Prostate gland (tissue), 2 donors: ENCODE data around the gene YBX2. TPM values are rescaled to one million over a fixed set of nuclear protein-coding genes. Genes with fewer than 3 reads are reported as not detected.

Source experiments
- DNase-seq: peaks from one replicate; pipeline ENCODE4 v3.0.0-alpha.2; 2019; ENCODE audit warnings: low spot score
- H3K27ac ChIP-seq, 2 donors: fragments of 200-600 bp; sonication (generic); 2 replicates each; pipeline ENCODE4 v1.5.1; 2017 to 2019
- H3K27me3 ChIP-seq: fragments of 200-600 bp; sonication (generic); replicated peaks from 2 replicates; pipeline ENCODE4 v1.5.1; 2019; ENCODE audit not compliant: insufficient read depth
- H3K36me3 ChIP-seq, 2 donors: fragments of 200-600 bp; sonication (generic); 1 replicate in 1 of 2; 2 replicates in 1 of 2; pipeline versions ENCODE4 v1.5.1 to v1.8.1; 2017 to 2019
- H3K4me1 ChIP-seq: fragments of 200-600 bp; sonication (generic); replicated peaks from 2 replicates; pipeline ENCODE4 v1.5.1; 2019
- H3K4me3 ChIP-seq, 2 donors: fragments of 200-600 bp; sonication (generic); 2 replicates each; pipeline ENCODE4 v1.5.1; 2017 to 2019
- H3K9me3 ChIP-seq: fragments of 200-600 bp; sonication (generic); 2 replicates; pipeline ENCODE4 v1.5.1; 2017
- CTCF ChIP-seq, 4 experiments: fragments of 200-600 bp in 2 of 4; fragments of 450-650 bp in 2 of 4; sonication (generic) in 2 of 4; IDR thresholded peaks; 1 replicate in 3 of 4; 2 replicates in 1 of 4; pipeline ENCODE4 v1.5.1; 2016 to 2019; ENCODE audit warnings: antibody characterized with exemption in 4 of 4, mild to moderate bottlenecking in 2 of 4, moderate library complexity in 2 of 4
- POLR2A ChIP-seq: fragments of 450-650 bp; IDR thresholded peaks from one replicate; pipeline ENCODE4 v1.6.1; 2016; ENCODE audit warnings: antibody characterized with exemption, mild to moderate bottlenecking
- POLR2AphosphoS5 ChIP-seq: sonication (generic); formaldehyde crosslinking; IDR thresholded peaks from one replicate; pipeline ENCODE4 v1.6.1; 2017; ENCODE audit warnings: antibody characterized with exemption
- WGBS: methylation state at CpG from one replicate; pipeline ENCODE4 v1.1.5; 2018; 5-methylcytosine and 5-hydroxymethylcytosine counted together
- intact Hi-C: fragments of 100-400 bp; cut with DNase I; formaldehyde crosslinking; loops from one replicate; pipeline ENCODE4 v1.14.2; 2022
- total RNA-seq, 2 donors: library from RNA; depleted of rRNA; stranded (reverse); fragments of >200 nt; gene quantifications; one replicate each; pipeline ENCODE4 v1.1.0, GENCODE V29; 2016

YBX2 gene
- total RNA-seq, 2 donors from 2014 or later = 0.64 to 49.1 TPM

GRCh38 chr17:7251661-7252175 is 42.7 kb downstream of the YBX2 start, which contains the start of gene CTDNEP1:
TSS of gene CTDNEP1 (minus strand) at chr17:7251734. CDS start at chr17:7251296, 438 bp downstream.
- H3K4me3 ChIP-seq = peak within 1 kb of the TSS; percentile 98
- intact Hi-C loops = loop anchor here (2.0 kb wide), 1 partner anchor 29 kb away; the partner anchor contains the start of gene SLC2A4
- DNase-seq = peak; percentile 99
- H3K27ac ChIP-seq = peak within 1 kb of the TSS; percentile 100
- H3K36me3 ChIP-seq = no peaks in the 10 kb centered on the region
- TF ChIP-seq POLR2A = peak; percentile 61
- peak; percentile 99 for TF ChIP-seq POLR2AphosphoS5
- no peak for TF ChIP-seq CTCF (IDR thresholded peaks at IDR 0.05)
- H3K27me3 ChIP-seq = no peaks in the 10 kb centered on the region
- no peaks in the 10 kb centered on the region for H3K9me3 ChIP-seq
- 0% methylated on average over 41 of the region's 41 CpGs for WGBS
- peaks cover 13% of the 10 kb centered on the region for H3K4me1 ChIP-seq

GRCh38 chr17:7250695-7251627 is 43.5 kb downstream of the YBX2 start:
- Histone ChIP-seq H3K9me3 (no peaks in the 10 kb centered on the region), H3K4me1 (peaks cover 13% of the 10 kb centered on the region), H3K27ac (peak overlapping the region; percentile 100), H3K36me3 (peaks cover 0 to 2% of the 10 kb centered on the region in 2 donors), H3K27me3 (no peaks in the 10 kb centered on the region), H3K4me3 (peak overlapping the region; percentile 98)
- under 1% methylated on average over 45 of the region's 55 CpGs for WGBS
- TF ChIP-seq POLR2AphosphoS5 = no peak
- TF ChIP-seq POLR2A = no peak
- no peak for TF ChIP-seq CTCF (IDR thresholded peaks at IDR 0.05)
- intact Hi-C loops = no loop called here
- no peak for DNase-seq

- Histone ChIP-seq H3K27ac (peak overlapping the region in 1 of 2 donors; percentile 100), H3K9me3 (no peaks in the 10 kb centered on the region), H3K36me3 (peaks cover 0 to 6% of the 10 kb centered on the region in 2 donors), H3K27me3 (no peaks in the 10 kb centered on the region), H3K4me1 (peaks cover 13% of the 10 kb centered on the region), H3K4me3 (peak overlapping the region in 1 of 2 donors; percentile 98)
- WGBS = 93% methylated on average over 7 of the region's 7 CpGs
- TF ChIP-seq CTCF (IDR thresholded peaks at IDR 0.05) = no peak
- TF ChIP-seq POLR2A = no peak
- no peak for TF ChIP-seq POLR2AphosphoS5
- intact Hi-C loops = no loop called here
- DNase-seq = no peak
Observed at GRCh38 chr17:7249830-7250229, 44.6 kb downstream of the YBX2 start.

GRCh38 chr17:7249214-7249613 is 45.2 kb downstream of the YBX2 start:
- WGBS = 80% methylated on average over 6 of the region's 6 CpGs
- peaks cover 13% of the 10 kb centered on the region for H3K4me1 ChIP-seq
- no peak overlapping the region for H3K4me3 ChIP-seq

More at GRCh38 chr17:7249214-7249613, 45.2 kb downstream of the YBX2 start:
- TF ChIP-seq POLR2AphosphoS5 = no peak
- TF ChIP-seq CTCF (IDR thresholded peaks at IDR 0.05) = no peak
- no peak for TF ChIP-seq POLR2A
- no peaks in the 10 kb centered on the region for H3K27me3 ChIP-seq
- H3K9me3 ChIP-seq = no peaks in the 10 kb centered on the region
- intact Hi-C loops = no loop called here
- H3K27ac ChIP-seq = peak overlapping the region in 1 of 2 donors; percentile 100
- DNase-seq = no peak
- H3K36me3 ChIP-seq = peaks cover 0 to 9% of the 10 kb centered on the region in 2 donors
